GM12873 (cell line): ENCODE measurements around the gene LECT2.

ENCODE experiments used
- CTCF ChIP-seq: IDR thresholded peaks from 2 replicates; pipeline ENCODE4 v1.5.1; 2012; ENCODE audit warnings: low read depth, mild to moderate bottlenecking, moderate library complexity, low read length, control low read depth; ENCODE audit not compliant: insufficient read depth; ENCODE audit errors: missing control alignments

LECT2 gene

GRCh38 chr5:135997673-135998335 is 43.0 kb upstream of the LECT2 start:
- no peak for TF ChIP-seq CTCF

- TF ChIP-seq CTCF = no peak
Observed at GRCh38 chr5:135996611-135997010, 41.8 kb upstream of the LECT2 start.

GRCh38 chr5:135995976-135996375 is 41.2 kb upstream of the LECT2 start:
- no peak for TF ChIP-seq CTCF

GRCh38 chr5:135993880-135994636 is 39.3 kb upstream of the LECT2 start:
- TF ChIP-seq CTCF = no peak

- no peak for TF ChIP-seq CTCF
Observed at GRCh38 chr5:135993335-135993879, 38.6 kb upstream of the LECT2 start.

GRCh38 chr5:135991429-135991828 is 36.6 kb upstream of the LECT2 start:
- TF ChIP-seq CTCF = no peak

GRCh38 chr5:135990528-135991255 is 35.9 kb upstream of the LECT2 start:
- no peak for TF ChIP-seq CTCF
